ENCODE results near the gene DDX49.

- TF ChIP-seq, protein P1, sequence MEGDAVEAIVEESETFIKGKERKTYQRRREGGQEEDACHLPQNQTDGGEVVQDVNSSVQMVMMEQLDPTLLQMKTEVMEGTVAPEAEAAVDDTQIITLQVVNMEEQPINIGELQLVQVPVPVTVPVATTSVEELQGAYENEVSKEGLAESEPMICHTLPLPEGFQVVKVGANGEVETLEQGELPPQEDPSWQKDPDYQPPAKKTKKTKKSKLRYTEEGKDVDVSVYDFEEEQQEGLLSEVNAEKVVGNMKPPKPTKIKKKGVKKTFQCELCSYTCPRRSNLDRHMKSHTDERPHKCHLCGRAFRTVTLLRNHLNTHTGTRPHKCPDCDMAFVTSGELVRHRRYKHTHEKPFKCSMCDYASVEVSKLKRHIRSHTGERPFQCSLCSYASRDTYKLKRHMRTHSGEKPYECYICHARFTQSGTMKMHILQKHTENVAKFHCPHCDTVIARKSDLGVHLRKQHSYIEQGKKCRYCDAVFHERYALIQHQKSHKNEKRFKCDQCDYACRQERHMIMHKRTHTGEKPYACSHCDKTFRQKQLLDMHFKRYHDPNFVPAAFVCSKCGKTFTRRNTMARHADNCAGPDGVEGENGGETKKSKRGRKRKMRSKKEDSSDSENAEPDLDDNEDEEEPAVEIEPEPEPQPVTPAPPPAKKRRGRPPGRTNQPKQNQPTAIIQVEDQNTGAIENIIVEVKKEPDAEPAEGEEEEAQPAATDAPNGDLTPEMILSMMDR (IDR thresholded peaks at IDR 0.05) = no peak
- TF ChIP-seq POLR2A (IDR thresholded peaks at IDR 0.05) = no peak
- no peak for TF ChIP-seq POLR2AphosphoS5 (IDR thresholded peaks at IDR 0.05)
Observed at GRCh38 chr19:18886972-18887371, 32.5 kb upstream of the DDX49 start.

All from upper lobe of left lung (tissue), 4 donors.